Hepatocyte (in vitro differentiated cells): ENCODE data around the gene PNPLA1. TPM values are rescaled to one million over a fixed set of nuclear protein-coding genes. Genes with fewer than 3 reads are reported as not detected.

Source experiments
- DNase-seq: peaks from one replicate; pipeline ENCODE4 v3.0.0-alpha.2; 2016; ENCODE audit warnings: low spot score
- H2AFZ ChIP-seq: fragments of 200-600 bp; sonication (generic); 2 replicates; pipeline ENCODE4 v1.6.0; 2016; ENCODE audit warnings: antibody characterized with exemption, mild to moderate bottlenecking
- H3K27ac ChIP-seq: fragments of 200-600 bp; sonication (generic); 2 replicates; pipeline ENCODE4 v1.5.1; 2016; ENCODE audit warnings: mild to moderate bottlenecking
- H3K27me3 ChIP-seq: fragments of 200-600 bp; sonication (generic); 2 replicates; pipeline ENCODE4 v1.6.1; 2016
- H3K36me3 ChIP-seq: fragments of 200-600 bp; sonication (generic); replicated peaks from 2 replicates; pipeline ENCODE4 v1.5.1; 2016; ENCODE audit warnings: low read depth; ENCODE audit not compliant: insufficient read depth
- H3K4me1 ChIP-seq: fragments of 200-600 bp; sonication (generic); 2 replicates; pipeline ENCODE4 v1.5.1; 2016; ENCODE audit warnings: mild to moderate bottlenecking, moderate library complexity; ENCODE audit not compliant: insufficient read depth
- H3K4me2 ChIP-seq: fragments of 200-600 bp; sonication (generic); 2 replicates; pipeline ENCODE4 v1.6.0; 2016
- H3K4me3 ChIP-seq: fragments of 200-600 bp; sonication (generic); 2 replicates; pipeline ENCODE4 v1.5.1; 2016; ENCODE audit warnings: mild to moderate bottlenecking
- H3K79me2 ChIP-seq: fragments of 200-600 bp; sonication (generic); 2 replicates; pipeline ENCODE4 v1.6.0; 2017; ENCODE audit warnings: mild to moderate bottlenecking
- H3K9me2 ChIP-seq: fragments of 200-600 bp; sonication (generic); replicated peaks from 2 replicates; pipeline ENCODE4 v1.6.0; 2017; ENCODE audit warnings: mild to moderate bottlenecking; ENCODE audit not compliant: insufficient read depth
- H3K9me3 ChIP-seq: fragments of 200-600 bp; sonication (generic); 2 replicates; pipeline ENCODE4 v1.5.1; 2016; ENCODE audit warnings: low read depth, mild to moderate bottlenecking
- H4K20me1 ChIP-seq: fragments of 200-600 bp; sonication (generic); 2 replicates; pipeline ENCODE4 v1.6.0; 2016; ENCODE audit warnings: mild to moderate bottlenecking; ENCODE audit not compliant: insufficient read depth, poor library complexity, severe bottlenecking
- EZH2 ChIP-seq: fragments of 200-600 bp; sonication (generic); IDR thresholded peaks from 2 replicates; pipeline ENCODE4 v1.6.1; 2016; ENCODE audit warnings: antibody characterized with exemption, mild to moderate bottlenecking, borderline replicate concordance
- EZH2phosphoT487 ChIP-seq: fragments of 200-600 bp; sonication (generic); IDR thresholded peaks from one replicate; pipeline ENCODE4 v1.6.1; 2018; ENCODE audit warnings: antibody characterized with exemption, mild to moderate bottlenecking, low read depth, moderate library complexity; ENCODE audit not compliant: unreplicated experiment, severe bottlenecking
- WGBS: methylation state at CpG from one replicate; pipeline ENCODE4 v1.1.6; 2016; ENCODE audit warnings: low lambda C conversion rate; ENCODE audit errors: missing lambda C conversion rate; 5-methylcytosine and 5-hydroxymethylcytosine counted together
- polyA plus RNA-seq: library from polyadenylated mRNA; unstranded; fragments of >200 nt; fragmentation: Nextera tagmentation; extraction: Ambion mirVana; gene quantifications from 2 replicates; pipeline ENCODE4 v1.2.1, GENCODE V29; 2016
- total RNA-seq: library from RNA; depleted of rRNA; stranded (reverse); fragments of >200 nt; gene quantifications from 2 replicates; pipeline ENCODE4 v1.2.3, GENCODE V29; 2014
- TF ChIP-seq, protein P1 (sequence below): fragments of 200-600 bp; sonication (generic); IDR thresholded peaks from 2 replicates; pipeline ENCODE4 v1.5.1; 2016; ENCODE audit warnings: antibody characterized with exemption, mild to moderate bottlenecking; ENCODE audit not compliant: poor library complexity

PNPLA1 gene
- total and polyA plus RNA-seq, 2 experiments from 2014 or later: 0.48 to 0.57 TPM

DNA sequence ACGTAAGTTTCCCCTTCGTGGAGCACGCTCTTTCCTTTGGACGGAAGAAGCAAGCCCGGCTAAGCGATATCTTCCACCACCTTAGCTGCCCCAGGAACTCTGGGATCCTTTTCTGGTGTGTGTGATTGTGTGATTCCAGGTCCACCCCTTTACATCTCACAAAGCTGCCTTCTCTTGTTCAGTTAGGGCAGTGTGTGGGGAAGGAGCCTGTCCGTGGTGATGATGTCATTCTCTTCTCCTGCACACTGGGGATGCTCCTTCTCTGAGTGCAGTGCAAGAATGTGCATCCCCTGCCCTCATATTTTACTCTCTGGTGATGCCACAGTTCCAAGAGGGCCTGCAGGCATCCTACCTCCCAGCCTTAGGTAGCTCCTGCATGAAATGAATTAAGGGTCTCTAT lies 36.5 kb downstream of the PNPLA1 start:
- Histone ChIP-seq H3K27me3 (no peaks in the 10 kb centered on the region), H3K9me3 (no peaks in the 10 kb centered on the region), H2AFZ (no peak overlapping the region), H3K27ac (no peak overlapping the region), H4K20me1 (no peaks in the 10 kb centered on the region), H3K4me2 (no peak overlapping the region), H3K4me3 (no peak overlapping the region), H3K4me1 (peaks cover 7% of the 10 kb centered on the region), H3K36me3 (no peaks in the 10 kb centered on the region), H3K9me2 (no peaks in the 10 kb centered on the region), H3K79me2 (no peaks in the 10 kb centered on the region)
- TF ChIP-seq EZH2: no peak
- TF ChIP-seq, protein P1, sequence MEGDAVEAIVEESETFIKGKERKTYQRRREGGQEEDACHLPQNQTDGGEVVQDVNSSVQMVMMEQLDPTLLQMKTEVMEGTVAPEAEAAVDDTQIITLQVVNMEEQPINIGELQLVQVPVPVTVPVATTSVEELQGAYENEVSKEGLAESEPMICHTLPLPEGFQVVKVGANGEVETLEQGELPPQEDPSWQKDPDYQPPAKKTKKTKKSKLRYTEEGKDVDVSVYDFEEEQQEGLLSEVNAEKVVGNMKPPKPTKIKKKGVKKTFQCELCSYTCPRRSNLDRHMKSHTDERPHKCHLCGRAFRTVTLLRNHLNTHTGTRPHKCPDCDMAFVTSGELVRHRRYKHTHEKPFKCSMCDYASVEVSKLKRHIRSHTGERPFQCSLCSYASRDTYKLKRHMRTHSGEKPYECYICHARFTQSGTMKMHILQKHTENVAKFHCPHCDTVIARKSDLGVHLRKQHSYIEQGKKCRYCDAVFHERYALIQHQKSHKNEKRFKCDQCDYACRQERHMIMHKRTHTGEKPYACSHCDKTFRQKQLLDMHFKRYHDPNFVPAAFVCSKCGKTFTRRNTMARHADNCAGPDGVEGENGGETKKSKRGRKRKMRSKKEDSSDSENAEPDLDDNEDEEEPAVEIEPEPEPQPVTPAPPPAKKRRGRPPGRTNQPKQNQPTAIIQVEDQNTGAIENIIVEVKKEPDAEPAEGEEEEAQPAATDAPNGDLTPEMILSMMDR: no peak
- 84% methylated on average over 7 of the region's 7 CpGs for WGBS
- no peak for DNase-seq

DNA sequence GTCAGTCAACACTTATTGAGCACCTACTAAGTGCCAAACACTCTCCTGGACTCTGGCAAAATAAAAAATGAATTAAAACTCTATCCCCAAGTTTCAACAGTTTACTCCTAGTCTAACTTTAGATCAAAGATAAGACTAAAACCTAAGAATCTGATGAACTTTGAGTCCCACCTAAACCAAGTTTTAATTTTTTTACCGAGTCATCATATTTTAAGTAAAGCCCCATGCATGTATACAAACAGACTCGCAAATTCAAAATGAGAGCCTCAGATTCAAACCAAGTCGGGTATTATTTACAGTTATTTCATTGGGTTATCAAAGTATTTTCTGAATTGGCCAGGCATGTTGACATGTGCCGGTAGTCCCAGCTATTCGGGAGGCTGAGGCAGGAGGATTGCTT lies 38.7 kb downstream of the PNPLA1 start:
- H2AFZ ChIP-seq: no peak overlapping the region
- no peaks in the 10 kb centered on the region for H3K9me2 ChIP-seq
- H3K79me2 ChIP-seq: no peaks in the 10 kb centered on the region
- H3K9me3 ChIP-seq: no peaks in the 10 kb centered on the region
- H3K27ac ChIP-seq: no peak overlapping the region
- 98% methylated on average over 5 of the region's 5 CpGs for WGBS
- no peaks in the 10 kb centered on the region for H4K20me1 ChIP-seq
- peaks cover 11% of the 10 kb centered on the region for H3K4me1 ChIP-seq
- no peaks in the 10 kb centered on the region for H3K27me3 ChIP-seq
- H3K4me2 ChIP-seq: no peak overlapping the region
- no peak for DNase-seq
- TF ChIP-seq EZH2phosphoT487 (no peak), EZH2 (no peak)
- TF ChIP-seq, protein P1: no peak
- H3K36me3 ChIP-seq: no peaks in the 10 kb centered on the region
- H3K4me3 ChIP-seq: no peak overlapping the region

DNA sequence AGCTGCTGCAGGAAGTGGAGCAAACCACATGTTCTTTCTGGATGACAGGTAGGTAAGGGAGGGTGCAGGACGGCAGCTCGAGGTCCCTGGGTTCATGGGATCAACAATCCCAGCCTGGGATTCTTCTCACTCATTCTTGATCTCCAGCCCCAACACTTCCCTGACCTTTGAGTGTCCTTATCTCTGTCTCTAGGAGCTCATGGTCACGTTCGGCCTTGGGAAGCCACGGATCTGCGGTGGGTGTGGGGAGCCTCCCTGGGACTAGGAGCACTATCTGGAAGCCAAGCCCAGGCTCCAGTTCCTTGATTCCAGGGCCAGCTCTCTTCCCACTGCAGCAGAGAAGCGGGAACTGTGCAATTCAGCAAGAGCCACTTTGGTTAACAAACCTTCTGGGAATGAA lies 39.3 kb downstream of the PNPLA1 start:
- H3K9me2 ChIP-seq: no peaks in the 10 kb centered on the region
- H3K79me2 ChIP-seq: no peaks in the 10 kb centered on the region
- H3K4me1 ChIP-seq: peaks cover 17% of the 10 kb centered on the region
- no peak overlapping the region for H3K4me2 ChIP-seq
- peak overlapping the region; percentile 34 for H3K27ac ChIP-seq
- DNase-seq: no peak
- H3K27me3 ChIP-seq: no peaks in the 10 kb centered on the region
- H3K4me3 ChIP-seq: no peak overlapping the region
- no peaks in the 10 kb centered on the region for H3K36me3 ChIP-seq
- no peaks in the 10 kb centered on the region for H4K20me1 ChIP-seq
- H3K9me3 ChIP-seq: no peaks in the 10 kb centered on the region
- WGBS: 50% methylated on average over 7 of the region's 7 CpGs
- TF ChIP-seq EZH2: no peak
- TF ChIP-seq EZH2phosphoT487: no peak
- TF ChIP-seq, protein P1: no peak
- H2AFZ ChIP-seq: no peak overlapping the region

DNA sequence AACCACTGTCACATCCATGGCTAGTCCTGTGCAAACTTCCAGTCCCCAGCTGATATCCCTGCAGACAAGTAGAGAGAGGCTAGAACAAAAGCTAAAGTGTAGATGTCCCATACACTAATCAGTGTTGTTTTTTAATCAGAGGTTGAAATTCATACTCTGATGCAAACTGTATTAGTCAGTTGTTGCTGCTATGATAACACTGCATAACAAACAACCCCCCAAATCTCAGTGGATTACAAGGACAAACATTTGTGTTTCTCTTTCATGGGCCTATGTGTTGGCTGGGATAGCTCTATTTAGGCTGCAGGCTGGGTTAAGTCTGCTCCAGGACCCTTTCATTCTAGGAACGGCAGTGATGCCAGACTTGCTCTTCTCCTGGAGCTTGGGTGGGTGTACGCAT lies 40.0 kb downstream of the PNPLA1 start:
- peak overlapping the region; percentile 34 for H3K27ac ChIP-seq

More for the DNA sequence above, 40.0 kb downstream of the PNPLA1 start:
- H3K9me2 ChIP-seq: no peaks in the 10 kb centered on the region
- H4K20me1 ChIP-seq: no peaks in the 10 kb centered on the region
- DNase-seq: no peak
- 100% methylated on average over 2 of the region's 2 CpGs for WGBS
- H3K4me3 ChIP-seq: no peak overlapping the region
- H2AFZ ChIP-seq: no peak overlapping the region
- no peaks in the 10 kb centered on the region for H3K79me2 ChIP-seq
- no peak overlapping the region for H3K4me2 ChIP-seq
- H3K4me1 ChIP-seq: peaks cover 17% of the 10 kb centered on the region
- TF ChIP-seq, protein P1: no peak
- no peak for TF ChIP-seq EZH2phosphoT487
- TF ChIP-seq EZH2: no peak
- no peaks in the 10 kb centered on the region for H3K27me3 ChIP-seq
- H3K9me3 ChIP-seq: no peaks in the 10 kb centered on the region
- H3K36me3 ChIP-seq: no peaks in the 10 kb centered on the region
